Aorta (tissue), 5 donors: Measurements from ENCODE around the gene BRD4. TPM values are rescaled to one million over a fixed set of nuclear protein-coding genes. Genes with fewer than 3 reads are reported as not detected.

Experiments used
- ATAC-seq: fragments of 200-7000 bp; cut with Tn5 transposase; one replicate; pipeline ENCODE4 v1.9.1; 2022; ENCODE audit warnings: moderate library complexity; ENCODE audit not compliant: low FRiP score
- DNase-seq, 2 donors: peaks; one replicate each; pipeline ENCODE4 v3.0.0-alpha.2; 2020
- H3K27ac ChIP-seq, 2 donors: one replicate each; pipeline ENCODE4 v1.5.1; 2013; ENCODE audit warnings: low read length in 2 of 2, mild to moderate bottlenecking in 2 of 2, moderate library complexity in 2 of 2, control low read depth in 1 of 2, inconsistent platforms in 1 of 2, low read depth in 1 of 2
- H3K27me3 ChIP-seq, 2 donors: one replicate each; pipeline ENCODE4 v1.6.1; 2013; ENCODE audit warnings: control low read depth in 1 of 2, low read length in 1 of 2, mild to moderate bottlenecking in 1 of 2, moderate library complexity in 1 of 2; ENCODE audit not compliant: insufficient read depth in 2 of 2, control insufficient read depth in 1 of 2
- H3K36me3 ChIP-seq, 2 donors: one replicate each; pipeline ENCODE4 v1.6.1; 2013; ENCODE audit warnings: control low read depth in 1 of 2, low read length in 1 of 2, mild to moderate bottlenecking in 1 of 2; ENCODE audit not compliant: insufficient read depth in 2 of 2, control insufficient read depth in 1 of 2
- H3K4me1 ChIP-seq, 2 donors: one replicate each; pipeline ENCODE4 v1.6.1; 2013; ENCODE audit warnings: low read length in 2 of 2, control low read depth in 1 of 2, mild to moderate bottlenecking in 1 of 2, moderate library complexity in 1 of 2; ENCODE audit not compliant: insufficient read depth in 2 of 2, control insufficient read depth in 1 of 2
- H3K4me3 ChIP-seq, 2 donors: one replicate each; pipeline ENCODE4 v1.5.1; 2013; ENCODE audit warnings: low read length in 2 of 2, control low read depth in 1 of 2, mild to moderate bottlenecking in 1 of 2
- H3K9me3 ChIP-seq: one replicate; pipeline ENCODE4 v1.6.1; 2013; ENCODE audit warnings: mild to moderate bottlenecking, low read length; ENCODE audit not compliant: control insufficient read depth
- WGBS, 2 donors: extraction: QIAGEN DNeasy Blood & Tissue Kit; methylation state at CpG; one replicate each; pipeline ENCODE4 v1.1.7; 2013; 5-methylcytosine and 5-hydroxymethylcytosine counted together
- intact Hi-C, 2 donors: fragments of 100-400 bp; cut with DNase I; formaldehyde crosslinking; loops; one replicate each; pipeline versions ENCODE4 v1.14.2 to v1.15.0; 2022
- polyA plus RNA-seq, 2 donors: library from polyadenylated mRNA; stranded (reverse); fragments of 200-250 nt; gene quantifications; one replicate each; pipeline ENCODE4 v1.2.3, GENCODE V29; 2013
- total RNA-seq, 2 donors: library from RNA; stranded (reverse); fragmentation: NEBNext Ultra II Directional; extraction: Animal tissue kit (Norgen Biotek cat#: 25700); gene quantifications; one replicate each; pipeline ENCODE4 v1.2.1, GENCODE V29; 2021
- donor health status: healthy with polysubstance abuse.
- donor health status: Bipolar disorder and iron deficiency.
- donor health status: DM: no; HTN: no; CAD: no.
- donor health status: DM: no; HTN: no; CAD: no.
- donor health status: DM: yes; HTN: yes; CAD: no.

The BRD4 gene
- total and polyA plus RNA-seq, 4 donors, result 12.3 to 126 (median 86.6) TPM

- H3K4me1 ChIP-seq, result peaks cover 7 to 9% of the 10 kb centered on the region in 2 donors
- H3K27me3 ChIP-seq, result no peaks in the 10 kb centered on the region
- H3K27ac ChIP-seq, result no peak overlapping the region
- no peak for ATAC-seq
- no peak overlapping the region for H3K4me3 ChIP-seq
- H3K9me3 ChIP-seq, result no peaks in the 10 kb centered on the region
- no peaks in the 10 kb centered on the region for H3K36me3 ChIP-seq
- DNase-seq, result no peak
- 46 to 52% methylated on average over 6 of the region's 6 CpGs for WGBS, 2 donors
- intact Hi-C loops, result no loop called here
Observed at GRCh38 chr19:15315101-15315500, 17.2 kb downstream of the BRD4 start.

DNA sequence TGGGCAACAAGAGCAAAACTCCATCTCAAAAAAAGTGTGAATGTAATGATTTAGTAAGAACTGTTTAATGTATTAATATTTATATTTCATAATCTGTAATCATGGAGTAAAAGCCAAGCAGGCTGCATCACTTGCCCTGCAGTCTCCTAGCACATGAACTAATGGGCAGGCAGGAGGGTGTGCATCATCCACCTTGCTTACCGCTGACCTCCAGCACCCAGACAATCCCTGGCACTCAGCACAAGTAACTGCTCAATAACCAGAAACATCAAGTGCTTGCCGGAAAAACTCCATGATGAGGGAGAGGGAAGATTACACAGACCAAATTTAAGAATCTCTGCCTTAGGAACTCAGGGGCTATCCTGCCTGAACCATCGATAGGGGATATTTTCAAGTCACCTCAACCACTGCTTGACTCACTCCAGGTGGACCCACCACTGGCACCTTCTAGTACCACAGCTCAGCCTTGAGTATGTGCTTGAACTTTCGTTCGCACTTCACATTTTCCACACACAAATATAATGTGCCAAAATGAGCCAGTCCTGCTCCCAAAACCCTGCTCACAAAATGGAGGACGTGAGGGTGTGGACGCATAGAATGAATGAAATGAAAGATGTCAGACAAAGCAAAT lies 18.6 kb downstream of the BRD4 start:
- H3K27ac ChIP-seq, result peak overlapping the region in 1 of 2 donors; percentile 22
- no peak overlapping the region for H3K4me3 ChIP-seq
- WGBS, 2 donors, result 46 to 50% methylated on average over 7 of the region's 7 CpGs
- peaks cover 4 to 5% of the 10 kb centered on the region in 2 donors for H3K4me1 ChIP-seq
- no peaks in the 10 kb centered on the region for H3K9me3 ChIP-seq
- intact Hi-C loops, result no loop called here
- H3K36me3 ChIP-seq, result no peaks in the 10 kb centered on the region
- DNase-seq (no peak), ATAC-seq (no peak)
- H3K27me3 ChIP-seq, result no peaks in the 10 kb centered on the region

DNA sequence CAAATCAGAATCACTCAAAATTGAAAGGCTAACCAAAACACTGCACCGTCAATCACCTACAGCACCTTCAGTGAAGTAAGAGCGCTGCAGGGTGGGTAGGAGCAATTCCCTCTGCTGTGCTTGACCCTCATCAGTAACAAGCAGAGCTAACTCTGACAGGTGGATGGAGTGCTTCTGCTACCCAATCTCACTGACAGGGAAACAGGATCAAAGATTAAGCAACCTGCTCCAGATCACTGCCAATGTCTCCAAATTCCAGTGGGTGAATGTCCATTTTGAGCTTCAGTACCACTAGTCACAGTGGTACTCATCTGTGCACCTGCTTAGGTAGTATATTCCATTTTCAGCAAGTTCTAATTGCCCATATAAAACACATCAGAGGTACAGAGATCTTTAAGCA lies 25.2 kb downstream of the BRD4 start:
- no peak for DNase-seq
- WGBS, 2 donors, result 89 to 94% methylated on average over 2 of the region's 2 CpGs
- intact Hi-C loops, result no loop called here
- Histone ChIP-seq H3K36me3 (no peaks in the 10 kb centered on the region), H3K4me1 (peaks cover 0 to 9% of the 10 kb centered on the region in 2 donors), H3K4me3 (no peak overlapping the region), H3K9me3 (no peaks in the 10 kb centered on the region), H3K27ac (no peak overlapping the region), H3K27me3 (no peaks in the 10 kb centered on the region)
- no peak for ATAC-seq

DNA sequence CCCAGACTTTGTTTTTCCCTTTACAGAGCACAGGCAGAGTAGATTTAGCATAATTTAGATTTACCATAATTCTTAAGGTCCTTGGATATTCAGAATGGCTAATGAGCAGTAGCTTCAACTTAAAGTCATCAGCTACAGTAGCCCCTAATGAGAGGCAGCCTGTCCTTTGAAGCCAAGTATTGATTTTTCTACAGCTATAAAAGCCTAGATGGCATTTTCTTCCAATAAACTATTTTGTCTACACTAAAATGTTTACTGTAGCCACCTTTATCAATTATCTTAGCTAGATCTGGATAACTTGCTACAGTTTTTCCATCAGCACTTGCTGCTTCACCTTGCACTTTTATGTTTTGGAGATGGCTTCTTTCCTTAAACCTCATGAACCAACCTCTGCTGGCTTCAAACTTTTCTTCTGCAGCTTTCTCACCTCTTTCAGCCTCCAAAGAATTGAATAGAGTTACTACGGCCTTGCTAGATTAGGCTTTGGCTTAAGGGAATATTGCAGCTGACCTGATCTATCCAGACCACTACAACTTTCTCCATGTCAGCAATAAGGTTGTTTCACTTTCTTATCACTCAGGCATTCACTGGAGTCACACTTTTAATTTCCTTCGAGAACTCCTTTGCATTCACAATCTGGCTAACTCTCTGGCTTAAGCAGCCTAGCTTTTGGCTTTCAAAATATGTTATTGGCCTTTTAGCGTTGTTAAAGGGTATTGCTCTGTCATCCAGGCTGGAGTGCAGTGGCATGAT lies 26.6 kb downstream of the BRD4 start:
- Histone ChIP-seq H3K27ac (no peak overlapping the region), H3K36me3 (no peaks in the 10 kb centered on the region), H3K27me3 (no peaks in the 10 kb centered on the region), H3K4me1 (peaks cover 0 to 9% of the 10 kb centered on the region in 2 donors), H3K4me3 (no peak overlapping the region), H3K9me3 (no peaks in the 10 kb centered on the region)
- WGBS, 2 donors, result 25 to 29% methylated on average over 3 of the region's 3 CpGs
- DNase-seq (no peak), ATAC-seq (no peak)
- intact Hi-C loops, result no loop called here

- no peak overlapping the region for H3K4me3 ChIP-seq
Observed at GRCh38 chr19:15304140-15304705, 28.1 kb downstream of the BRD4 start.

GRCh38 chr19:15303105-15303780 lies 29.1 kb downstream of the BRD4 start:
- Histone ChIP-seq H3K36me3 (no peaks in the 10 kb centered on the region), H3K4me1 (peaks cover 0 to 9% of the 10 kb centered on the region in 2 donors), H3K27ac (peak overlapping the region in 1 of 2 donors; percentile 3), H3K27me3 (no peaks in the 10 kb centered on the region), H3K4me3 (no peak overlapping the region), H3K9me3 (no peaks in the 10 kb centered on the region)
- 32 to 40% methylated on average over 7 of the region's 7 CpGs for WGBS, 2 donors
- DNase-seq, result no peak
- no peak for ATAC-seq
- intact Hi-C loops, result no loop called here

More at GRCh38 chr19:15304140-15304705, 28.1 kb downstream of the BRD4 start:
- Histone ChIP-seq H3K36me3 (no peaks in the 10 kb centered on the region), H3K27me3 (no peaks in the 10 kb centered on the region), H3K9me3 (no peaks in the 10 kb centered on the region), H3K27ac (peak overlapping the region in 1 of 2 donors; percentile 19), H3K4me1 (peaks cover 0 to 9% of the 10 kb centered on the region in 2 donors)
- peak; percentile 62 for ATAC-seq
- WGBS, 2 donors, result 10 to 13% methylated on average over 10 of the region's 10 CpGs
- intact Hi-C loops, result no loop called here
- DNase-seq, result no peak

DNA sequence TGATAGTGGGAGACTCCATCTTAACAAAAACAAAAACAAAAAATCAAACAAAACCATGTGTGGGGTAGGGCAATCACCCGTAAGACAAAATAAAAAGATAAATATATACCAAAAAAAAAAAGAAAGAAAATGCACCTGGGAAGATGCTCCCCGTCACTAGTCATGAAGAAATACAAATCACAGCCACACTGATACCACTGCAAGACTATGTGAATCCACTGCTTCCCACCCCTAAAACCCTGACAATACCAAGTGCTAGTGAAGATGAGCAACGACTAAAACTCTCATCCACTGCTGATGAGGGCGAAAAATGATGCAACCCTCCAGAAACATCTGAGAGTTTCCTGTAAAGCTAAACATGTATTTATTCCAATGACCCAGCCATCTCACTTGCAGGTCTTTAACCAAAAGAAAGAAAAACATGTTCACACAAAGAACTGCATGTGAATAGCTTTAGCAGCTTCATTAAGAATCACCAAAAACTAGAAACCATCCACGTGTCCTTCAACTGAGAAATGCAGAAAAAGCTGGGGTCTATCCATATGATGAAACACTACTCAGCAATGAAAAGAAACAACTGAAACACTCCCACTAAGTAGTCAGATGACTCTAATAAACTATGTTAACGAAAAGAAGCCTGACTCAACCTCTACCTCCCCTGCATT lies 31.7 kb downstream of the BRD4 start:
- no peak for ATAC-seq
- 75 to 79% methylated on average over 6 of the region's 6 CpGs for WGBS, 2 donors
- DNase-seq, result no peak
- Histone ChIP-seq H3K4me3 (no peak overlapping the region), H3K4me1 (peaks cover 3 to 7% of the 10 kb centered on the region in 2 donors), H3K36me3 (no peaks in the 10 kb centered on the region), H3K9me3 (no peaks in the 10 kb centered on the region), H3K27ac (no peak overlapping the region), H3K27me3 (no peaks in the 10 kb centered on the region)
- intact Hi-C loops, result no loop called here
